Measurements from ENCODE around the gene VSIG2. TPM values are rescaled to one million over a fixed set of nuclear protein-coding genes. Genes with fewer than 3 reads are reported as not detected.

VSIG2 gene
- total and polyA plus RNA-seq, 10 of the 15 experiments (the other 5 are each of a cell fraction or from before 2014, with no cell fraction given): 0.13 to 0.31 (median 0.15) TPM; not detected in 5

GRCh38 chr11:124738713-124739478 lies 13.2 kb downstream of the VSIG2 start:
- in situ Hi-C loops (cut with MboI) (no loop called here), intact Hi-C loops (cut with micrococcal nuclease; ENCODE audit: unreplicated experiment) (no loop called here)
- DNase-seq (ENCODE audit: low read depth, low spot score): no peak
- ChIA-PET POLR2A (interaction anchor here (0.9 kb wide), 1 partner anchor 8 kb away, joined by 3 read pairs; no protein-coding TSS in a partner anchor), SMC1A (ENCODE audit: uncharacterized antibody, unreplicated experiment) (interaction anchor here (0.8 to 4.9 kb wide), 3 partner anchors 14 to 69 kb away, joined by 3 to 32 read pairs (median 3); no protein-coding TSS in a partner anchor), CTCF (interaction anchor here (1.0 to 12.2 kb wide), 6 partner anchors 7 to 67 kb away, joined by 3 to 202 read pairs (median 6); partner anchors contain the start of genes ESAM, SIAE and SPA17), RAD21 (ENCODE audit: unreplicated experiment) (interaction anchor here (0.6 to 2.9 kb wide), 4 partner anchors 21 to 69 kb away, joined by 3 to 23 read pairs (median 4); no protein-coding TSS in a partner anchor)
- Histone ChIP-seq H2AFZ (ENCODE audit: control insufficient read depth, low read depth, low read length) (no peak overlapping the region), H3K4me3 (no peak overlapping the region), H3K79me2 (ENCODE audit: control insufficient read depth, insufficient read depth, low read length) (no peaks in the 10 kb centered on the region), H3K4me2 (ENCODE audit: control insufficient read depth, insufficient read depth) (peak overlapping the region; percentile 87), H3K27ac (ENCODE audit: control insufficient read depth, insufficient read depth) (no peak overlapping the region), H4K20me1 (ENCODE audit: control insufficient read depth, insufficient read depth) (no peaks in the 10 kb centered on the region), H3K4me1 (ENCODE audit: control insufficient read depth, insufficient read depth, low read length) (peaks cover 10% of the 10 kb centered on the region), H3K9ac (ENCODE audit: control insufficient read depth, insufficient read depth, low read length) (no peak overlapping the region), H3K27me3 (replicated peaks in 1 of 2; ENCODE audit: control insufficient read depth in 2 of 2, insufficient read depth in 2 of 2, low read length in 1 of 2) (peaks cover 2 to 3% of the 10 kb centered on the region in 2 experiments; a peak in 1 of 4 replicates), H3K9me3 (replicated peaks; ENCODE audit: control insufficient read depth, insufficient read depth, low read length) (no peaks in the 10 kb centered on the region), H3K36me3 (ENCODE audit: control insufficient read depth in 2 of 2, insufficient read depth in 2 of 2, low read length in 1 of 2) (no peaks in the 10 kb centered on the region)
- FAIRE-seq: no peak
- BruUV-seq (replicated peaks): no TSS peak
- no peak for TF ChIP-seq HSF1 (IDR thresholded peaks at IDR 0.05; ENCODE audit: low read depth, low read length)
- no peak for ATAC-seq
- 67% methylated on average over 21 of the region's 21 CpGs for WGBS (ENCODE audit: insufficient coverage, insufficient replicate concordance, low lambda C conversion rate, missing lambda C conversion rate)
